HG03175 (cell line): Measurements from ENCODE around the gene CCNA1.

ENCODE experiments used
- ATAC-seq: cut with Tn5 transposase; IDR thresholded peaks from one replicate; pipeline ENCODE4 v1.9.1; 2021; ENCODE audit warnings: mild to moderate bottlenecking, moderate library complexity; ENCODE audit not compliant: unreplicated experiment

CCNA1 gene

GRCh38 chr13:36450534-36450933 is 18.2 kb downstream of the CCNA1 start:
- no peak for ATAC-seq

DNA sequence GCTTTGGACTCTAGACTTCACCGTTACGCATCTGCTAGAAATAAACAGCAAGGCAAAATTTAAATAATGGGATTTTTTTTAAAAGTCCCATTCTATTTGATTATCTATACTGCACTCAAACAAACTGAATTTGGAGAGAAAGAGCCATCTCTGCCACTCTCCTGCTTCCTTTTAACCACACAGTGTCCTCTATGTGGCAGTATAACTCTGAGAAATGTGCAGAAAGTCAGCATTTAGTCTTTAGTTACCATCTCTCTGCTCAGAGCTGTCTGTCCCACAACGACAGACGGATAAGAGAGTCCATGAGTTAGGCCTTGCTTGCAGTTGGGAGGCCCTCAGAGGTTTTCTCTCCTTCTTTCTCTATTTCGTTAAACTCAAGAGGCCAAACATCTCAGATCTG is 21.2 kb downstream of the CCNA1 start:
- ATAC-seq = no peak

GRCh38 chr13:36454121-36454520 is 21.8 kb downstream of the CCNA1 start:
- ATAC-seq = no peak

GRCh38 chr13:36454987-36455386 is 22.7 kb downstream of the CCNA1 start:
- ATAC-seq = no peak

DNA sequence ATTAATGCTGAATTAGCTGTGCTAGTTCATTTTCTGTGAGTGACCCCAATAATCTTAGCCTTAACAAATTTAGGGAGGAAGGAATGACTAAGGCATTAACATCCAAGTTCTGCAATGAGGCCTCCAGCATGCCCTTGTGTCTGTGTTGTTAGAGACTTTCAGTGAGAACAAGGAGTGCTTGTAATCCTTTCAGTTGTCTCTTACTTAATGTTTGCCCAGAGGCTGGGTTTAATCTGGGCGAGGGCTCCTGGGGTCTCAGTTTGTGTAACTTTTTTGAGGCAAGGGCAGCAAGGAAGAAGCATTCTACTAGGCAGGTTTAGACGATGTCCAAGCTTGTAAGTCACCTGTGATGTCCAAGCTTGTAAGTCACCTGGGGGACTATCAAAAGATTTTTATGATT is 24.3 kb downstream of the CCNA1 start:
- no peak for ATAC-seq

DNA sequence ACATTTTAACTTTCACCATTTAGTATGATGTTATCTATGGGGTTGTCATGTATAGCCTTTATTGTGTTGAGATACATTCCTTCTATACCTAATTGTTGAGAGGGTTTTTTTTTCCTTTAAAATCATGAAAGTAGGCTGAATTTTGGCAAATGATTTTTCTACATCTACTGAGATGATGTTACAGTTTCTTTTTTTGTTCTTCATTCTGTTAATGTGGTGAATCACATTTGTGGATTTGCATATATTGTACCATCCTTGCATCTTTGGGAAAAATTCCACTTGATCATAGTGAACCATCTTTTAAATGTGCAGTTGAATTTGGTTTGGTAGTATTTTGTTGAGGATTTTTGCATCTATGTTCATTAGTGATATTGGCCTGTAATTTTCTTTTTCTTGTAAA is 29.2 kb downstream of the CCNA1 start:
- no peak for ATAC-seq

- no peak for ATAC-seq
Observed at GRCh38 chr13:36475468-36475867, 43.2 kb downstream of the CCNA1 start.

DNA sequence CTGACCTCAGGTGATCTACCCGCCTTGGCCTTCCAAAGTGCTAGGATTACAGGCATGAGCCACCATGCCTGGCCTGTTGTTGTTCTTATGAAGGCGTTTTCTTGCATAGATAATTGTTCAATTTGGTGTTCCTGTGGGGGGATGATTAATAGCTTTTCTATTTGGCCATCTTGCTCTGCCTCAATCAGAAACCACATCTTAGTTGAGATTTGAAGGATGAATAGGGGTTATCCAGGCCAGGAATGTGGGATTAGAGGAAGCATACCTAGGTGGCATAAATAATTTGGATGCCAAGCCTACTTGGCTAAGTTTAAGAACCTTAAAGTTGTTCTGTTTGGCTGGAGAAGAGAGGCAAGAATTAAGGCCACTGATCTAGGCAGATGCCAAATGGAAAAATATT is 44.4 kb downstream of the CCNA1 start:
- no peak for ATAC-seq

- ATAC-seq = no peak
Observed at GRCh38 chr13:36480726-36481427, 48.6 kb downstream of the CCNA1 start.

DNA sequence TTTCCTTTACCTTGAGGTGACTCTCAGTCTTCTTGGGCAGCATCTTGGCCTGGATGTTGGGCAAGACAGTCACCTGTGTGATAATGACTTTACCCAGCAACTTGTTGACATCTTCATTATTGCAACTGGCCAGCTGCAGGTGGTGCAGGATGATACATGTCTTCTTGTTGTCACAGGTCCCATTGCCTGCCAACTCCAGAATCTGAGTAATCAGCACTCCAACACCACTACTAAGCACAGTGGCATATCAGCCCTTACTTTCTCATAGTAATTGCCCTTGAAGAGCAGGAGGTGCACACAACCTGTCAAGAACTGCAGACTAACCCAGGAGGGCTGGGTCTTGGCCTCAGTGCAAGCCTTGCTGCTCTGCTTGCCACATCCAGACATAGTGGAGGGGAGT is 57.8 kb downstream of the CCNA1 start:
- no peak for ATAC-seq
